ENCODE measurements around the gene AKT2. TPM values are rescaled to one million over a fixed set of nuclear protein-coding genes. Genes with fewer than 3 reads are reported as not detected.
A peak's percentile ranks its signal among the peaks of the same experiment; 100 is the strongest.

AKT2 gene
- total and polyA plus RNA-seq, 7 donors: 28.0 to 107 (median 74.4) TPM

DNA sequence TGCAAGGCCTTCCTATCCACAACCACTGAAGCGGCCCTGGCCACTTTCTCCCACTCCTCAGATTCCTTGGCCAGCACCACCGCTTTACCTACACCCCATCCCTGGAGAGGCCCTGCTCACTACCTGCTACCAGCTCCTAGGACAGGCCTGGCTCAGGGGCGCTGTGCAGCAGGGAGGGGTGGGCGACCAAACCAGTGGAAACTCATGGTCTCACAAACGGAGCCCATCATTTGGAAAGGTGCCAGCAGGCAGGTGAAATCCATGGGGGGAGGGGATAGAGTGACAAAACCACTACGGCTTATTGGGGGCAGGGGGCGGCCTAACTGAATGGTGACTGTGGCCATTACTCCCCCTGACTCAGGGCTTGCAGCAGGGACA, 35.4 kb upstream of the AKT2 start:
- H3K27me3 ChIP-seq: no peaks in the 10 kb centered on the region
- no peak overlapping the region for H3K27ac ChIP-seq
- H3K4me3 ChIP-seq: no peak overlapping the region
- peak; percentile 60 for DNase-seq
- no peaks in the 10 kb centered on the region for H3K9me3 ChIP-seq
- H3K4me1 ChIP-seq: no peaks in the 10 kb centered on the region
- TF ChIP-seq POLR2AphosphoS5 (IDR thresholded peaks at IDR 0.05) (no peak), POLR2A (IDR thresholded peaks at IDR 0.05) (no peak), EP300 (IDR thresholded peaks at IDR 0.05) (no peak)
- TF ChIP-seq, protein P1, sequence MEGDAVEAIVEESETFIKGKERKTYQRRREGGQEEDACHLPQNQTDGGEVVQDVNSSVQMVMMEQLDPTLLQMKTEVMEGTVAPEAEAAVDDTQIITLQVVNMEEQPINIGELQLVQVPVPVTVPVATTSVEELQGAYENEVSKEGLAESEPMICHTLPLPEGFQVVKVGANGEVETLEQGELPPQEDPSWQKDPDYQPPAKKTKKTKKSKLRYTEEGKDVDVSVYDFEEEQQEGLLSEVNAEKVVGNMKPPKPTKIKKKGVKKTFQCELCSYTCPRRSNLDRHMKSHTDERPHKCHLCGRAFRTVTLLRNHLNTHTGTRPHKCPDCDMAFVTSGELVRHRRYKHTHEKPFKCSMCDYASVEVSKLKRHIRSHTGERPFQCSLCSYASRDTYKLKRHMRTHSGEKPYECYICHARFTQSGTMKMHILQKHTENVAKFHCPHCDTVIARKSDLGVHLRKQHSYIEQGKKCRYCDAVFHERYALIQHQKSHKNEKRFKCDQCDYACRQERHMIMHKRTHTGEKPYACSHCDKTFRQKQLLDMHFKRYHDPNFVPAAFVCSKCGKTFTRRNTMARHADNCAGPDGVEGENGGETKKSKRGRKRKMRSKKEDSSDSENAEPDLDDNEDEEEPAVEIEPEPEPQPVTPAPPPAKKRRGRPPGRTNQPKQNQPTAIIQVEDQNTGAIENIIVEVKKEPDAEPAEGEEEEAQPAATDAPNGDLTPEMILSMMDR (IDR thresholded peaks at IDR 0.05): no peak
- intact Hi-C loops (cut with DNase I): no loop called here
- 90 to 91% methylated on average over 7 of the region's 7 CpGs for WGBS, 2 donors
- peaks cover 24 to 58% (median 43%) of the 10 kb centered on the region in 4 donors for H3K36me3 ChIP-seq

DNA sequence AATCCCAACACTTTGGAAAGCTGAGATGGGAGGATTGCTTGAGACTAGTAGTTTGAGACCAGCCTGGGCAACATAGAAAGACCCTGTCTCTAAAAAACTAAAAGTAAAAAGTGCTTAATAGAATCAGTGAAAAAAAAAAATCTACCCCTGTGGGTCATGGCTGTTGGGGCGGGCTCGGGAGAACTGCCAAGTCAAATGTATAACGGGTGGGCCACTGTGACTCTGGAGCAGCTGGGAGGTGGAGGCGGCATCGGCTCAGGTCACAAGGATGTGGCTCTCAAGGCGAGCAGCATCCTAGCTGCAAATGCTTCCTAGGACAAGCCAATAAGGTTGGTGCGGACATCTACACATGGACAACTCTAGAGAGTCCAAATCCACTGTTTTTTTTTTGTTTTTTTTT, 32.2 kb upstream of the AKT2 start:
- peaks cover 12 to 26% (median 16%) of the 10 kb centered on the region in 4 donors for H3K36me3 ChIP-seq
- intact Hi-C loops (cut with DNase I): no loop called here
- no peaks in the 10 kb centered on the region for H3K27me3 ChIP-seq
- WGBS, 2 donors: 89% methylated on average over 7 of the region's 7 CpGs
- H3K4me3 ChIP-seq: no peak overlapping the region
- no peaks in the 10 kb centered on the region for H3K4me1 ChIP-seq
- H3K9me3 ChIP-seq: no peaks in the 10 kb centered on the region
- no peak overlapping the region for H3K27ac ChIP-seq
- DNase-seq: no peak
- TF ChIP-seq POLR2AphosphoS5 (IDR thresholded peaks at IDR 0.05): no peak
- no peak for TF ChIP-seq POLR2A (IDR thresholded peaks at IDR 0.05)
- no peak for TF ChIP-seq EP300 (IDR thresholded peaks at IDR 0.05)
- TF ChIP-seq, protein P1 (IDR thresholded peaks at IDR 0.05): no peak

DNA sequence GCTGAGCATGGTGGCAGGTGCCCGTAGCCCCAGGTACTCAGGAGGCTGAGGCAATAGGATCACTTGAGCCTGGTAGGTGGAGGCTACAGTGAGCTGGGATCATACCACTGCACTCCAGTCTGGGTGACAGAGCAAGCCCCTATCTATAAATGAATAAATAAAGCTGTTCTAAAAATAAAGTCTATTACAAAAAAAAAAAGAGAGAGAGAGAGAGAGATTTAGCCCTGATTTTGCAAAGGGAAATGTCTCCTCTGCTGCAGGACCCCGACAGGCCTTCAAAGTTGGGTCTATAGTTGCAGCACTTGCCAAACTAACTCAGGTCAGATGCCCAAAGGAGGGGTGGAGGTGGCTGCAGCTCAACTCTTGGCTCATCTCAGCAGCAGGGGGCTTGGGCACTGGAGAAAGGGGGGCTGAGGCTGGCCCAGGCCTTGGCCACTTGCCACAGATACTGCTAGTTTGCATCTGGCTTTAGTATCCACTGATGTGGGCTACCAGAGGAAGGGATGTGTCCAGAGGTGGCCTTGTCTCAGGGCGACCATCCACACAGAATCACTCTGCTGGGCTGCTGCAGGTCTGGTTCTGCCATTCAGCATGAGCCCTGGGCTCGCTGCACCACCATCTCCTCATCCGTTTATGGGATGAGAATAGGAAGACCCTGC, 30.8 kb upstream of the AKT2 start:
- WGBS, 2 donors: 89 to 92% methylated on average over 5 of the region's 5 CpGs

DNA sequence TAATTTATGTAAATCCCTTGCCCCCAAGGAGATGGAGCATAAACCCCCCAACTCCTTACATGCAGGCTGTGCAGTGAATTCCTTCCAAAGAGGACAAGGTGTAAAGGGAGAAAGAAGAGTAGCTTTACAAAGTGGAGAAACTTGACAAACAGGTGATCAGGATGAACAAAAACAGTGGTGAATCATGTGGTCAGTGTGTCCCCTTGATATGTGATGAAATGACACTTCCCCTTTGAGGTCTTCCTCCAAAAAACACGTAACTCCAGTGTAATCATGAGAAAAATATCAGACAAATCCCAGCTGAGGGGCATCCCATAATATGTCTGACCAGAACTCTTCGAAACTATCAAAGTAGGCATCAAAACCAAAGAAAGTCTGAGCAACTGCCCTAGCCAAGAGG, 29.5 kb upstream of the AKT2 start:
- Histone ChIP-seq H3K36me3 (peaks cover 0 to 4% (median 0%) of the 10 kb centered on the region in 4 donors), H3K4me1 (no peaks in the 10 kb centered on the region), H3K9me3 (no peaks in the 10 kb centered on the region), H3K27me3 (no peaks in the 10 kb centered on the region), H3K27ac (no peak overlapping the region), H3K4me3 (no peak overlapping the region)
- TF ChIP-seq POLR2AphosphoS5 (IDR thresholded peaks at IDR 0.05): no peak
- TF ChIP-seq EP300 (IDR thresholded peaks at IDR 0.05): no peak
- TF ChIP-seq, protein P1 (IDR thresholded peaks at IDR 0.05): no peak
- TF ChIP-seq POLR2A (IDR thresholded peaks at IDR 0.05): no peak
- intact Hi-C loops (cut with DNase I): no loop called here
- no peak for DNase-seq
- WGBS, 2 donors: 85 to 90% methylated on average over 2 of the region's 2 CpGs

More for the DNA sequence above, 30.8 kb upstream of the AKT2 start:
- Histone ChIP-seq H3K27ac (no peak overlapping the region), H3K27me3 (no peaks in the 10 kb centered on the region), H3K9me3 (no peaks in the 10 kb centered on the region), H3K4me3 (no peak overlapping the region), H3K4me1 (no peaks in the 10 kb centered on the region), H3K36me3 (peaks cover 0 to 12% (median 5%) of the 10 kb centered on the region in 4 donors)
- no peak for DNase-seq
- TF ChIP-seq POLR2AphosphoS5 (IDR thresholded peaks at IDR 0.05) (no peak), EP300 (IDR thresholded peaks at IDR 0.05) (no peak), POLR2A (IDR thresholded peaks at IDR 0.05) (no peak)
- TF ChIP-seq, protein P1 (IDR thresholded peaks at IDR 0.05): no peak
- intact Hi-C loops (cut with DNase I): no loop called here
